Suprapubic skin (tissue), 4 donors: ENCODE results near the gene CALR3. TPM values are rescaled to one million over a fixed set of nuclear protein-coding genes. Genes with fewer than 3 reads are reported as not detected.
"Not testable (repeated sequence)": the region's sequence is repeated elsewhere in the genome, so short reads cannot be mapped to it uniquely, and the experiment has no call there.

ENCODE experiments used
- DNase-seq, 2 donors: peaks; one replicate each; pipeline ENCODE4 v3.0.0-alpha.2; 2019; ENCODE audit warnings: low spot score in 2 of 2
- H3K27ac ChIP-seq: fragments of 200-600 bp; sonication (generic); one replicate; pipeline ENCODE4 v1.5.1; 2019
- H3K27me3 ChIP-seq: fragments of 200-600 bp; sonication (generic); one replicate; pipeline ENCODE4 v1.5.1; 2019
- H3K36me3 ChIP-seq: fragments of 200-600 bp; sonication (generic); one replicate; pipeline ENCODE4 v1.5.1; 2019
- H3K4me1 ChIP-seq: fragments of 200-600 bp; sonication (generic); one replicate; pipeline ENCODE4 v1.5.1; 2019
- H3K4me3 ChIP-seq: fragments of 200-600 bp; sonication (generic); one replicate; pipeline ENCODE4 v1.5.1; 2019; ENCODE audit warnings: mild to moderate bottlenecking
- H3K9me3 ChIP-seq: fragments of 200-600 bp; sonication (generic); one replicate; pipeline ENCODE4 v1.5.1; 2019
- CTCF ChIP-seq, 2 donors: fragments of 200-600 bp in 1 of 2; fragments of 450-650 bp in 1 of 2; sonication (generic) in 1 of 2; IDR thresholded peaks; one replicate each; pipeline ENCODE4 v1.5.1; 2016 to 2019; ENCODE audit warnings: antibody characterized with exemption in 2 of 2, mild to moderate bottlenecking in 1 of 2, moderate library complexity in 1 of 2
- EP300 ChIP-seq: sonication (generic); formaldehyde crosslinking; IDR thresholded peaks from one replicate; pipeline ENCODE4 v1.6.1; 2017; ENCODE audit warnings: antibody characterized with exemption
- POLR2A ChIP-seq, 2 donors: fragments of 450-650 bp; IDR thresholded peaks; one replicate each; pipeline ENCODE4 v1.6.1; 2017; ENCODE audit warnings: antibody characterized with exemption in 2 of 2, mild to moderate bottlenecking in 2 of 2, moderate library complexity in 2 of 2
- POLR2AphosphoS5 ChIP-seq, 3 donors: sonication (generic); formaldehyde crosslinking; IDR thresholded peaks; one replicate each; pipeline ENCODE4 v1.6.1; 2017; ENCODE audit warnings: antibody characterized with exemption in 3 of 3
- WGBS: methylation state at CpG from one replicate; pipeline ENCODE4 v1.1.5; 2018; 5-methylcytosine and 5-hydroxymethylcytosine counted together
- total RNA-seq, 4 donors: library from RNA; depleted of rRNA; stranded (reverse); fragments of >200 nt; gene quantifications; one replicate each; pipeline ENCODE4 v1.1.0, GENCODE V29; 2016

The CALR3 gene
- total RNA-seq, 4 donors from 2014 or later, result not detected

GRCh38 chr19:16467581-16467980 is 28.4 kb downstream of the CALR3 start:
- H3K27ac ChIP-seq, result no peak overlapping the region
- no peaks in the 10 kb centered on the region for H3K36me3 ChIP-seq
- no peak for DNase-seq
- no peaks in the 10 kb centered on the region for H3K9me3 ChIP-seq
- WGBS, result 67% methylated on average over 3 of the region's 6 CpGs
- no peak overlapping the region for H3K4me3 ChIP-seq
- H3K27me3 ChIP-seq, result no peaks in the 10 kb centered on the region
- TF ChIP-seq POLR2AphosphoS5 (IDR thresholded peaks at IDR 0.05) (no peak), POLR2A (IDR thresholded peaks at IDR 0.05) (no peak), CTCF (IDR thresholded peaks at IDR 0.05) (no peak), EP300 (no peak)
- H3K4me1 ChIP-seq, result peaks cover 46% of the 10 kb centered on the region

GRCh38 chr19:16466802-16467427 is 29.1 kb downstream of the CALR3 start:
- H3K27ac ChIP-seq, H3K4me3 ChIP-seq, DNase-seq, H3K27me3 ChIP-seq, H3K36me3 ChIP-seq, H3K9me3 ChIP-seq: not testable (repeated sequence)
- H3K4me1 ChIP-seq, result peaks cover 41% of the 10 kb centered on the region
- WGBS, result 84% methylated on average over 12 of the region's 12 CpGs

GRCh38 chr19:16465239-16465638 is 30.7 kb downstream of the CALR3 start:
- no peak for DNase-seq
- peaks cover 30% of the 10 kb centered on the region for H3K4me1 ChIP-seq
- WGBS, result 93% methylated on average over 5 of the region's 5 CpGs

GRCh38 chr19:16463991-16464575 is 31.9 kb downstream of the CALR3 start:
- no peak for DNase-seq
- no peaks in the 10 kb centered on the region for H3K27me3 ChIP-seq
- TF ChIP-seq EP300, result no peak
- no peak for TF ChIP-seq POLR2AphosphoS5 (IDR thresholded peaks at IDR 0.05)
- no peak for TF ChIP-seq POLR2A (IDR thresholded peaks at IDR 0.05)
- TF ChIP-seq CTCF (IDR thresholded peaks at IDR 0.05), result no peak
- no peaks in the 10 kb centered on the region for H3K36me3 ChIP-seq
- WGBS, result 75% methylated on average over 10 of the region's 12 CpGs
- H3K4me3 ChIP-seq, result no peak overlapping the region
- H3K27ac ChIP-seq, result no peak overlapping the region
- H3K4me1 ChIP-seq, result peaks cover 30% of the 10 kb centered on the region
- no peaks in the 10 kb centered on the region for H3K9me3 ChIP-seq

More at GRCh38 chr19:16465239-16465638, 30.7 kb downstream of the CALR3 start:
- TF ChIP-seq POLR2A (IDR thresholded peaks at IDR 0.05), result no peak
- no peak for TF ChIP-seq EP300
- TF ChIP-seq CTCF (IDR thresholded peaks at IDR 0.05), result no peak
- no peaks in the 10 kb centered on the region for H3K27me3 ChIP-seq
- no peak overlapping the region for H3K4me3 ChIP-seq
- no peaks in the 10 kb centered on the region for H3K9me3 ChIP-seq
- no peaks in the 10 kb centered on the region for H3K36me3 ChIP-seq
- no peak overlapping the region for H3K27ac ChIP-seq

- H3K4me1 ChIP-seq, result peaks cover 32% of the 10 kb centered on the region
- H3K9me3 ChIP-seq, result no peaks in the 10 kb centered on the region
- no peak for DNase-seq
- H3K27ac ChIP-seq, result no peak overlapping the region
- H3K36me3 ChIP-seq, result no peaks in the 10 kb centered on the region
- TF ChIP-seq POLR2AphosphoS5 (IDR thresholded peaks at IDR 0.05) (no peak), CTCF (IDR thresholded peaks at IDR 0.05) (no peak), POLR2A (IDR thresholded peaks at IDR 0.05) (no peak), EP300 (no peak)
- WGBS, result 85% methylated on average over 6 of the region's 6 CpGs
- no peaks in the 10 kb centered on the region for H3K27me3 ChIP-seq
- no peak overlapping the region for H3K4me3 ChIP-seq
Observed at GRCh38 chr19:16463341-16463990, 32.5 kb downstream of the CALR3 start.
